ENCODE results near the gene PPIL4. TPM values are rescaled to one million over a fixed set of nuclear protein-coding genes. Genes with fewer than 3 reads are reported as not detected.

PPIL4 gene
- 39.4 and 41.9 TPM in 2 replicates for total RNA-seq
- polyA plus RNA-seq (2012) = 14.9 TPM

GRCh38 chr6:149545754-149546471 lies at the start of gene PPIL4:
PPIL4 (minus strand) TSS chr6:149546043; CDS start chr6:149546005, 38 bp downstream.
- DNase-seq (ENCODE audit: low read depth) = peak; percentile 96

GRCh38 chr6:149593408-149593807 lies 47.6 kb upstream of the PPIL4 start:
- no peak for DNase-seq (ENCODE audit: low read depth)

GRCh38 chr6:149592983-149593382 lies 47.1 kb upstream of the PPIL4 start:
- no peak for DNase-seq (ENCODE audit: low read depth)

GRCh38 chr6:149586149-149586548 lies 40.3 kb upstream of the PPIL4 start:
- no peak for DNase-seq (ENCODE audit: low read depth)

GRCh38 chr6:149581349-149581748 lies 35.5 kb upstream of the PPIL4 start:
- no peak for DNase-seq (ENCODE audit: low read depth)

GRCh38 chr6:149580880-149581279 lies 35.0 kb upstream of the PPIL4 start:
- DNase-seq (ENCODE audit: low read depth) = no peak

- DNase-seq (ENCODE audit: low read depth) = no peak
Measured at GRCh38 chr6:149567945-149568585, 22.2 kb upstream of the PPIL4 start.

GRCh38 chr6:149567194-149567586 lies 21.3 kb upstream of the PPIL4 start:
- DNase-seq (ENCODE audit: low read depth) = no peak

- peak; percentile 41 for DNase-seq (ENCODE audit: low read depth)
Measured at GRCh38 chr6:149566410-149567193, 20.8 kb upstream of the PPIL4 start.

- peak; percentile 96 for DNase-seq (ENCODE audit: low read depth)
Measured at GRCh38 chr6:149565527-149566409, 19.9 kb upstream of the PPIL4 start, which contains the start of gene GINM1. GINM1 (plus strand) TSS chr6:149566375; CDS start chr6:149566415, 40 bp downstream.

GRCh38 chr6:149563928-149564325 lies 18.1 kb upstream of the PPIL4 start:
- no peak for DNase-seq (ENCODE audit: low read depth)

GRCh38 chr6:149563203-149563927 lies 17.5 kb upstream of the PPIL4 start:
- peak; percentile 37 for DNase-seq (ENCODE audit: low read depth)

- DNase-seq (ENCODE audit: low read depth) = no peak
Measured at GRCh38 chr6:149560736-149561135, 14.9 kb upstream of the PPIL4 start.

- no peak for DNase-seq (ENCODE audit: low read depth)
Measured at GRCh38 chr6:149559389-149559788, 13.5 kb upstream of the PPIL4 start.

GRCh38 chr6:149558029-149558428 lies 12.2 kb upstream of the PPIL4 start:
- no peak for DNase-seq (ENCODE audit: low read depth)

- no peak for DNase-seq (ENCODE audit: low read depth)
Measured at GRCh38 chr6:149551920-149552319, 6.1 kb upstream of the PPIL4 start.

- DNase-seq (ENCODE audit: low read depth) = peak; percentile 49
Measured at GRCh38 chr6:149545258-149545753, 537 bp downstream of the PPIL4 start.

- no peak for DNase-seq (ENCODE audit: low read depth)
Measured at GRCh38 chr6:149544646-149545257, 1.1 kb downstream of the PPIL4 start.

GRCh38 chr6:149541139-149541538 lies 4.7 kb downstream of the PPIL4 start:
- DNase-seq (ENCODE audit: low read depth) = no peak

- DNase-seq (ENCODE audit: low read depth) = no peak
Measured at GRCh38 chr6:149534742-149535141, 11.1 kb downstream of the PPIL4 start.

Data from myocyte (in vitro differentiated cells).